Measurements from ENCODE around the gene C13orf46. TPM values are rescaled to one million over a fixed set of nuclear protein-coding genes. Genes with fewer than 3 reads are reported as not detected.

C13orf46 gene
- total RNA-seq, 2 donors from 2014 or later: 0.61 to 3.6 TPM

DNA sequence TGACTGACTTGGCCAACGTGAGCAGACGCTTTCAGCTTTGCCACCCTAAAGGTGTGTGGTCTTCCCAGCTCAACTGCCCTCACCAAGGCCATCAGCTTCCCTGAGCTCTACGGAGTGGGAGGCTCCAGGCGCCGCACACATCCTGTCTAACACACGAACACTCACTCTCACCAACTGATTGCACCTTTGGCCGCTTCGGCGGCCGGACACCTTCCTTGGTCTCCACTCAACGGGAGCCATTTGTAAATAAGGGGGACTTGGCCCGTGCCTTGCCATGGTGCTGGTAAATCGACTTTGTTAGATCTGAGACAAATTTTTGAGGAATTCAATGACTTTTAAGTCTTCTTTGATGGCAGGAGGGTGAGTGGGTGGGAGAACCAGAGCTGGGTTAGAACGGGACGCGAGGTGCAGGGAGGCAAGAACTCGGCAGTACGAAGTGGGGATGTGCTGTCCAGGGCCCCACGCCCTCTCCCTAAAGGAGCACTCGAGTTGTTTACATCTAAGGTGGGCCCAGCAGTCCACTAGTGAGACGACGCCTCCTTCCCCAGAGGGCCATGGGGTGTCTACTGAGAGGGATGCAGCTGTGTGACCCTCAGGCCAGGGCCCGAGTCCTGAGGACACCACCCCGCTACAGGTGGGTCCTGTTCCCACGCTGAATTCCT, 4.4 kb downstream of the C13orf46 start:
- H3K9me3 Mint-ChIP-seq: no peaks in the 10 kb centered on the region
- H3K36me3 Mint-ChIP-seq: no peaks in the 10 kb centered on the region
- DNase-seq (ENCODE audit: low spot score in 2 of 2) (peak in 1 of 2 donors; percentile 37), ATAC-seq (no peak)
- H3K27ac Mint-ChIP-seq: peak overlapping the region in 1 of 2 donors; percentile 40

DNA sequence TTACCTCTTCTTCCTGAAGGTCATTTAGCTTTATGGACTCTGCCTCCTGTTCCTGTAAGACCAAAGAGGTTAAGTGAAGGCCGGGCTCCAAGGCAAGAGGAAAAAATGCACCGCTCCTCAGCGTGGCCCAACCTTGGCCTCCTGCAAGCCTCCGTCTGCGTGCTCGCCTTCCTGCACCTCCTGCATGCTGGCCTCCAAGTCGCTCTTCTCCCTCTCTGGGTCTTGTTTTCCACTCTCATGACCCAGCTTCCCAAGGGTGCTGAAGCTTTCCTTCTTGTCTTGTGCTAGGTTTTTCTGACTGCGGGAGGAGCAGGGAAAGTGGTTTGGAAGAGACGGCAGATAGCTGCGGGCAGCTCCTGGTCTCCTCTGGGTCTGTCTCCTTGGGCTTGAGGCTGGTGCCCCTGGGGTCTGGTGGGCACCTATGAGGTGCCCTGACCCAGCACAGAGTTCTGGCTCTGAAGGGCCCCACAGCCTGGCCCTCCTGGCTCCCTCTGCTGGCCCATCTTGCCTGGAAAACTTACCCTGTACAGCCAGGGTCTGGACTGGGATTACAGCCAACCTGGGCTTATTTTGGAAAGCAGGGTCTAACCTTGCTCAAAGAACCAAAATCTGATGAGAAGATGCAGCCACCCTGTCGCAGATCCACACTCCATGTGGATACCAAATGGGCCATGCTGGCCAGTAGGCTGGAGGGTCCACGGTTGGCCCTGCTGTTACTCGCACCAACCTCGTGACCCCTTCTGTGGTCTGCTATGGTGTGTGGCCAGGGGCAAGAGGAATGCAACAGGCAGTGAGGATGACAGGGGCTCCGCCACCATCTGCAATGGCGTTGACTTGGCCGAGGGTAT, 5.2 kb downstream of the C13orf46 start:
- H3K36me3 Mint-ChIP-seq: no peaks in the 10 kb centered on the region
- no peaks in the 10 kb centered on the region for H3K9me3 Mint-ChIP-seq
- peak overlapping the region in 1 of 2 donors; percentile 40 for H3K27ac Mint-ChIP-seq
- DNase-seq (ENCODE audit: low spot score in 2 of 2) (no peak), ATAC-seq (no peak)

DNA sequence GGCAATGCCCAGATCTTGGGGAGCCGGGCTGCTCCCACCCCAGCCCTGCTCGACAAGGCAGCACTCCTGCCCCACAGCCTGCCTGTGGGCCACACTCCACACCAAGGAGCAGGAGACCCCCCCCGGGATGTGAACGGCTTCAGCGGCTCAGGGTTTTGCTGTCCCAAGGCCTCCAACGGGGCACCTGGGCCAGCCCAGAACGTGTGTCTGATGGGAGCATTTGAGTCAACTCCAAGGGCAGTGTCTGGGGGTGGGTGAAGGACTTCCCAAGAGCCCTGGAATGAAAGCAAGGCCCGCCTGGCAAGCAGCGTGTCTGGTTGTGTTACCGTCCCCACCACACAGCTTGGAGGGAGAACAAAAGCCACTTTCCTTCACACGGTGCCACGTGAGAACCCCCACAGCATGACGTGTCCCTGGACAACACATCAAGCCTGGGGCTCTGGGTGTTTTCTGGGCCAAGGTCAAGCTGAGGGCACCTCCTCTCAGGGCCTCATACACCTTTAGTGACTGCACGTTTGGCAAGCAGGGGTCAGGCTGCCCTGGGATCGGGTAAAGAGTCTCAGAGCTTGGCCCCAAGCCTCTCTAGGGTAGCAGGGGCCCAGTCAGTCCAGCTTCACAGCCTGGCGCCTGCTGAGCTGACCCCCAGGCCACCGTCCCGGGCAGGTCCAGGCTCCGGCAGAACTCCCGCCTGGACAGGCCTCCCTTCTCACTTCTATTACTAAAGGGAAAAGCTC, 6.0 kb downstream of the C13orf46 start:
- H3K27ac Mint-ChIP-seq: no peak overlapping the region
- no peak for ATAC-seq
- no peak for DNase-seq (ENCODE audit: low spot score in 2 of 2)
- H3K9me3 Mint-ChIP-seq: no peaks in the 10 kb centered on the region
- H3K36me3 Mint-ChIP-seq: no peaks in the 10 kb centered on the region

DNA sequence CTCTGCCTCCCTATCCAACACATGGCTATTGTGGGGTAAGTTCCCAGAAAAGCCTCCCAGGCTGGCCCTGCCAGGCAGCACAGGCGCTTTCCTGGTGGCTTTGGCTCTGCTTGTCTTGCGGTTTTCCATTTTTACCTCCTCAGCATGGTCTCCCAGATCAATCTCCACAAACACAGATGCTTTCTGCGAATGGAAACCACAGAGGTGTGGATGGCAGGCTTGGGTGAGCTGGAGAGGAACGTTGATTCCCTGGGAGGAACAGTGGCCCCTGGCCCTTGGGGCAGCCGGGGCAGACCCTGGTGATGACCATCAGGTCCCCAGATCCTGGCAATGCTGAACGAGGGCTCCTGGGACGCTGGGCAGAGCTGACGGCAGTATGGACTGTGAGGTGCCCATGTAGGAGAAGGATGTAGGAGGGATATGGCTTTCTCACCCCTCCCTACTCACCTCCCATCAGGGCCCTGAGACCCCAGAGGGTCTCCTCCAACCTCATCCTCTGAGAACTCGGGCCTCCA, 6.6 kb downstream of the C13orf46 start:
- Mint-ChIP-seq H3K27ac (no peak overlapping the region), H3K36me3 (no peaks in the 10 kb centered on the region), H3K9me3 (no peaks in the 10 kb centered on the region)
- DNase-seq (ENCODE audit: low spot score in 2 of 2) (no peak), ATAC-seq (no peak)

DNA sequence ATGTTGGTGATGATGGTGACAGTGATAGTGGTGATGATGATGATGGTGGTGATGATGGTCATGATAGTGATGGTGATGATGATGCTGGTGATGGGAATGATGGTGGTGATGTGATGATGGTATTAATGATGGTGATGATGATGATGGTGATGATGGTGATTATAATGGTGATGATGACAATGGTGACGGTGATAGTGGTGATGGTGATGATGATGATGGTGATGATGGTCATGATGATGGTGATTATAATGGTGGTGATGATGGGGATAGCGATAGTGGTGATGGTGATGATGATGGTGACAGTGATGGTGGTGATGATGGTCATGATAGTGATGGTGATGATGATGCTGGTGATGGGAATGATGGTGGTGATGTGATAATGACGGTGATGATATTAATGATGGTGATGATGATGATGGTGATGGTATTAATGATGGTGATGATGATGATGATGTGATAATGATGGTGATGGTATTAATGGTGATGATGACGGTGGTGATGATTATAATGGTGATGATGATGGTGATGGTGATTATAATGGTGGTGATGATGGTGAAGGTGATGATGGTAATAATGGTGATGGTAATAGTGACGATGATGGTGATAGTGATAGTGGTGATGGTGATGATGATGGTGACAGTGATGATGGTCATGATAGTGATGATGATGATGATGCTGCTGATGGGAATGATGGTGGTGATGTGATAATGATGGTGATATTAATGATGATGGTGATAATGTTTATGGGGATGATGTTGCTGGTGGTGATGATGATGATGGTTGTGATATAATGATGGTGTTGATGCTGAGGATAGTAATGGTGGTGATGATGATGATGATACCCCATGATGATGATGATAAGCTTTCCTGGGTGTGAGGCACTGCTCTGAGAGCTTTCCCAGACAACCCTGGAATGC, 7.7 kb downstream of the C13orf46 start:
- H3K36me3 Mint-ChIP-seq: no peaks in the 10 kb centered on the region
- ATAC-seq (no peak), DNase-seq (ENCODE audit: low spot score in 2 of 2) (no peak)
- H3K27ac Mint-ChIP-seq: no peak overlapping the region
- no peaks in the 10 kb centered on the region for H3K9me3 Mint-ChIP-seq

DNA sequence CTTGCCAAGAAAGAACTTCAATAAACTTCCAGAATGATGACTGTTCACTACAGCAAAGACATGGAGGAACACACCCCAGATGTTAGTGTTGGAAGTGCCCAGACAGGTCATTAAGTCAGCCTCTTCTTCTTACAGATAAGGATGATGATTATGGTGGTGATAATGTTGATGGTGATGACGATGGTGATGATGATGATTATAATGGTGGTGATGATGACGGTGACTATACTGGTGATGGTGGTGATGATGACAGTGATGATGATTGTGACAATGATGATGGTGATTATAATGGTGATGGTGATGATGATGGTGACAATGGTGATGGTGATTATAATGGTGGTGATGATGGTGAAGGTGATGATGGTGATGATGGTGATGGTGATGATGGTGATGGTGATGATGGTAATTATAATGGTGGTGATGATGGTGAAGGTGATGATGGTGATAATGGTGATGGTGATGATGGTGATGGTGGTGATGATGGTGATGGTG, 8.4 kb downstream of the C13orf46 start:
- ATAC-seq (no peak), DNase-seq (ENCODE audit: low spot score in 2 of 2) (no peak)
- peaks cover 0 to 2% of the 10 kb centered on the region in 2 donors for H3K9me3 Mint-ChIP-seq
- H3K27ac Mint-ChIP-seq: no peak overlapping the region
- H3K36me3 Mint-ChIP-seq: peaks cover 2% of the 10 kb centered on the region in 2 donors

DNA sequence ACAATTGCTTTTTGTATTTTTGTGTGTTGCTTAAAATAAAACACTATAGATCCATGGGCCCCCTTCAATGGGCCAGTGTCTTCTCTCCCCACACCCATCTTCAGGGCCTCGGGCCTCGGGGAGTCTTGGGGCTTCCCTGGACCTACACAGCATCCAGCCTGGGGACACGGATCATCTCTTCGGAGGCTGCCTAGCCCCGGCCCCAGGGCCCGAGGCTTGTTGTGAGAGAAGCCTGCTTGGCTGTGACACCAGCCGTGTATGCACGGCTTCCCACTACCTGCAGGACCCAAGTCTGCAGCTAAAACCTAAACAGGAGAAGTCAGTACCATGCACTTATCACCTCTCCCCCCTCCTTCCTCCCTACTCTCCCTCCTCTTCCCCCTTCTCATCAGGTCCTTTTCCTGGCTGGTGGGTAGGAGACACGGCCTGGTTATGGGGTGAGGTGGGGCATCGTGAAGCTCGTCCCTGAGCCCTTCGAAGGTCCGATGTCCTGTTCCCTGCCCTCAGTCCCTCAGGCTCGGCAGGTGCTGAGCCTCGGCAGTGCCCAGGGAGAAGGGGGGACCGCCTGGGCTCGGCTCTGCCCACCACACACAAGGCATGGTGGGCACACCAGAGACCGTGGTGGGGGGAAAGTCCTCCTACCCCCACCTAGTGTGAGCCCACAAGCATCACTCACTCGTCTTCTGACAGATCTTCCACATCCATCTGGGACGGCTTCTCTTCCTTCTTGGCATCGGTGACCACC, 9.5 kb downstream of the C13orf46 start:
- ATAC-seq: no peak
- H3K27ac Mint-ChIP-seq: no peak overlapping the region
- no peak for DNase-seq (ENCODE audit: low spot score in 2 of 2)
- peaks cover under 1 to 8% of the 10 kb centered on the region in 2 donors for H3K9me3 Mint-ChIP-seq
- peaks cover 8 to 11% of the 10 kb centered on the region in 2 donors for H3K36me3 Mint-ChIP-seq

DNA sequence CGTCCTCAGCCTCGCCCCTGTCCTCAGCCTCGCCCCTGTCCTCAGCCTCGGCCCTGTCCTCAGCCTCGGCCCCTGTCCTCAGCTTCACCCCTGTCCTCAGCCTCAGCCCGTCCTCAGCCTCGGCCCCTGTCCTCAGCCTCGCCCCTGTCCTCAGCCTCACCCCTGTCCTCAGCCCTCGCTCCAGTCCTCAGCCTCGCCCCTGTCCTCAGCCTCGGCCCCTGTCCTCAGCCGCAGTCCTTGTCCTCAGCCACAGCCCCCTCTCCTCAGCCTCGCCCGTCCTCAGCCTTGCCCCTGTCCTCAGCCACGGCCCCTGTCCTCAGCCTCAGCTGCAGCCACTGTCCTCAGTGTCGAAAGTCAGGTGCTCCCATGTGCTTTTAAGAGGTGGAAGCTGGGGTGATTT, 10.5 kb downstream of the C13orf46 start:
- Mint-ChIP-seq H3K36me3 (peaks cover 15 to 21% of the 10 kb centered on the region in 2 donors), H3K9me3 (peaks cover 7 to 16% of the 10 kb centered on the region in 2 donors), H3K27ac (peak overlapping the region in 1 of 2 donors; percentile 56)
- no peak for ATAC-seq
- no peak for DNase-seq (ENCODE audit: low spot score in 2 of 2)

DNA sequence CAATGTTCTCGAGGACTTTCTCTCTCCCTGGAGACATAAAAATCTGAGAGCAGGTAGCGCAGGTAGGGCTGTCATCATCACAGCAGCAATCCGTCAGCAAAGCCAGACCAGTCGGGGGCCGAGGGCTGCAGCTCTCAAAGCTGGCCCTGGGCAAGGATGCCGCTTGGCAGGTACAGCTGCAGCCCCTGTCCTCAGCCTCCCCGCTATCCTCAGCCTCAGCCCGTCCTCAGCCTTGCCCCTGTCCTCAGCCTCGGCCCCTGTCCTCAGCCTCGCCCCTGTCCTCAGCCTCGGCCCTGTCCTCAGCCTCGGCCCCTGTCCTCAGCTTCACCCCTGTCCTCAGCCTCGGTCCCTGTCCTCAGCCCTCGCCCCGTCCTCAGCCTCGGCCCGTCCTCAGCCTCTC, 10.9 kb downstream of the C13orf46 start:
- Mint-ChIP-seq H3K27ac (peak overlapping the region in 1 of 2 donors; percentile 56), H3K9me3 (peaks cover 7 to 20% of the 10 kb centered on the region in 2 donors), H3K36me3 (peaks cover 15 to 25% of the 10 kb centered on the region in 2 donors)
- ATAC-seq: no peak
- no peak for DNase-seq (ENCODE audit: low spot score in 2 of 2)

DNA sequence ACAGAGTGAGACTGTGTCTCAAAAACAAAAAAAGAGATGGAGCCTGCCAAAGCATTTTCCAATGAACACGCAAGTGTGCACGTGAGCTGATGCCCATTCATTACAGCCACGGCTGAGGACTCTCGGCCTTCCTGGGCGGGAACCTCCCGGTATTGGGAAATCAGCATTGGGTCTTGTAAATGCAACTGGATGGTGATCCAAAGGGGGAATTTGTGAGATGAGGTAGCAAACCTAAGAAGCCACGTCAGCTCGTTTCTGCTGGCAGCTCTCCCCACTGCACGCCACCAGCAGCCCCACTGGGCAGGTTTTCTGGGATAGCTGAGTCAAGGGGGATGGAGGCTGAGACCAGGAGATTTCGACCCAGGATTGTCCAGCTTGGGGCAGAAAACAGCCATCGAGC, 11.5 kb downstream of the C13orf46 start:
- Mint-ChIP-seq H3K36me3 (peaks cover 15 to 30% of the 10 kb centered on the region in 2 donors), H3K27ac (peak overlapping the region in 1 of 2 donors; percentile 38), H3K9me3 (peaks cover 7 to 20% of the 10 kb centered on the region in 2 donors)
- DNase-seq (ENCODE audit: low spot score in 2 of 2): no peak
- no peak for ATAC-seq

DNA sequence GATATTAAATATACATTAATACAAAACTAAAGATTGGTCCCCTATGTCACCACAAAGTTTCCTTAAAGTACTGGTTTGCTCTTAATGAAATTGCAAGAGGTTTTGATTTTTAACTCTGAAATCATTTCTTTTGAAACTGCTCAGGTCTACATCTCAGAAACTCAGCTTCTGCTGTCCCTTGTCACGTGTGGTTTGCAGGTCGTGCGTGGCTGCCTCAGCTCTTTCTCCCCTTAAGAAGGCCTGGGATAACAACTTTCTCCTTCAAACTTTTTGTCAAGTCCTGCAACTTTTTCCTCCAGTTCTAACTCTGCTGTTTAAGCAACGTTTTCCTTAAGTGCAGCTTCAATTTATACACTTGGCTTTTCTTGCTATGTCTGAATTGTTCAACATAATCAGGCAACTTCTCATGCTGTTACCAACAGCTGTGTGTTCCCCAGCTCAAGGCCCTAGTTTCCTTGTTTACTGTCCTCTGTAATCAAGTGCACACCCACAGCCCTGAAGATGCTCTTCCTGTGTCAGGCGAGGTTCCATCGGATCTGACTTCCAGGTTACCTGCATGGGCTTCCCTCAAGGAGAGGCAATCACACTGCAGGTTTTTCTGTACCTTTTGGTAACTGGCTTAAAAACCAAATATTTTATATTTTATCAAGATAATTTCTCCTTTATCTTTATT, 13.5 kb downstream of the C13orf46 start:
- Mint-ChIP-seq H3K27ac (no peak overlapping the region), H3K36me3 (peaks cover 30 to 38% of the 10 kb centered on the region in 2 donors), H3K9me3 (peaks cover 10 to 28% of the 10 kb centered on the region in 2 donors)
- ATAC-seq: no peak
- DNase-seq (ENCODE audit: low spot score in 2 of 2): no peak

DNA sequence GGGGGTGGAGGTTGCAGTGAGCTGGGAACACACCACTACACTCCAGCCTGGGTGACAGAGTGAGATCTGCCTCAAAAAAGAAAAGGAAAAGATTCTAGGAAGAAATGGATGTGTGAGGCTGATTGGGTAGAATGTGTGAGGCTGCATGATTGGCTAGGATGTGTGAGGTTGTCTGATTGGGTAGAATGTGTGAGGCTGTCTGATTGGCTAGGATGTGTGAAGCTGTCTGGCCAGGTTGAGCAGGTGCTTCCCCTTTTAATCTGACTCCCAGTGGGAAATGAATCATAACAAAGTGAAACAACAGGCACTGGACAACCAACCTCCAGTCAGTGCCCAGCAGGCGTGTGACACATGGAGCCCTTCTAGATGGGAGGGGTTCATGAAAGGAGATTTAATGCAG, 14.7 kb downstream of the C13orf46 start:
- ATAC-seq (peak; percentile 28 to 97), DNase-seq (ENCODE audit: low spot score in 2 of 2) (no peak)
- H3K27ac Mint-ChIP-seq: peak overlapping the region; percentile 33 to 73

DNA sequence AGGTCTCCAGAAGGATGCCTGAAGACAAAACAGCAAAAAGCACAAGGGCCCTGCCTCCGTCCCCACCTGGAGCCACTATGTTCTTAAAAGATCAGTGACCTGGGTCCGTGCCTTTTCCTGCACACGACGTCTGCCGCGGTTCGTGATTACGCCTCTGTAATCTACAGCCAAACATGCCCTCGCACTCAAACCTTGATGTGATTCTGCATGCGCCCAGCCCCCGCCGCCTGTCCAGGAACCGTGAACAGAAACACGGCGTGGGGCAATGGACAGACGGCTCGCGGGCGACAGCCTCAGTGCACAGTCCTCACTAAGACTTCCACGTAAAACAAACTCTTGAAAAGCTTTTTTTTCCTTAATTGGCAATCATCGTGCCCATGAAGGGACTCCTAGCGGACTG, 15.5 kb downstream of the C13orf46 start:
- DNase-seq (ENCODE audit: low spot score in 2 of 2) (no peak), ATAC-seq (no peak)
- Mint-ChIP-seq H3K9me3 (peaks cover 10 to 34% of the 10 kb centered on the region in 2 donors), H3K36me3 (peaks cover 40 to 49% of the 10 kb centered on the region in 2 donors), H3K27ac (peak overlapping the region in 1 of 2 donors; percentile 37)

More for the DNA sequence above, 14.7 kb downstream of the C13orf46 start:
- peaks cover 40 to 49% of the 10 kb centered on the region in 2 donors for H3K36me3 Mint-ChIP-seq
- H3K9me3 Mint-ChIP-seq: peaks cover 10 to 34% of the 10 kb centered on the region in 2 donors

DNA sequence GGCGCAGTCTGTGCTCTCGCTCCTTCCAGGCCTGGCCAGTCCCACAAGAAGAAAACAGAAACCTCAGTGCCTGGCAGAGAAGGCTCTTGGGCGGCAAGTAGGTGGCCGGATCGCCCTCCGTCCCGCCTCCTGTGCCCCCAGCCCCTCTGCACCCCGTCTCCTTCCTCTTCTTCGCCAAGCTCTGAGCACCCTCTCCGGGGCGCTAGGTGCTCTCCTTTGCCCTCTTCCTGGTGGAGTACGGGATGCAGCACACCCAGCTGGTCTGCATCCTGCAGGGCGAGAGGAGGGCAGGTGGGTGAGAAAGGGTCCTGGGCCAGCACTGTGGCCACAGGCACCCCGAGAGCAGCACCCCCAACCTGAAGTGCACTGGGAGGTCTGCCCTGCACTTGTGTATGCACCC, 17.3 kb downstream of the C13orf46 start:
- ATAC-seq: peak in 1 of 2 donors; percentile 16
- no peak for DNase-seq (ENCODE audit: low spot score in 2 of 2)
- peaks cover 40 to 49% of the 10 kb centered on the region in 2 donors for H3K36me3 Mint-ChIP-seq
- peaks cover 10 to 34% of the 10 kb centered on the region in 2 donors for H3K9me3 Mint-ChIP-seq
- H3K27ac Mint-ChIP-seq: no peak overlapping the region

Measured in activated naive CD4-positive, alpha-beta T cell treated with anti-CD3 and anti-CD28 coated beads, Interleukin-2, amount 50 U/mL, for 72 hours (primary cell).